HG03139 (cell line): ENCODE results near the gene COLQ.
"Not testable (repeated sequence)": the region's sequence is repeated elsewhere in the genome, so short reads cannot be mapped to it uniquely, and the experiment has no call there.

ENCODE experiments used
- ATAC-seq: cut with Tn5 transposase; IDR thresholded peaks from one replicate; pipeline ENCODE4 v1.9.1; 2021; ENCODE audit not compliant: unreplicated experiment

The COLQ gene

DNA sequence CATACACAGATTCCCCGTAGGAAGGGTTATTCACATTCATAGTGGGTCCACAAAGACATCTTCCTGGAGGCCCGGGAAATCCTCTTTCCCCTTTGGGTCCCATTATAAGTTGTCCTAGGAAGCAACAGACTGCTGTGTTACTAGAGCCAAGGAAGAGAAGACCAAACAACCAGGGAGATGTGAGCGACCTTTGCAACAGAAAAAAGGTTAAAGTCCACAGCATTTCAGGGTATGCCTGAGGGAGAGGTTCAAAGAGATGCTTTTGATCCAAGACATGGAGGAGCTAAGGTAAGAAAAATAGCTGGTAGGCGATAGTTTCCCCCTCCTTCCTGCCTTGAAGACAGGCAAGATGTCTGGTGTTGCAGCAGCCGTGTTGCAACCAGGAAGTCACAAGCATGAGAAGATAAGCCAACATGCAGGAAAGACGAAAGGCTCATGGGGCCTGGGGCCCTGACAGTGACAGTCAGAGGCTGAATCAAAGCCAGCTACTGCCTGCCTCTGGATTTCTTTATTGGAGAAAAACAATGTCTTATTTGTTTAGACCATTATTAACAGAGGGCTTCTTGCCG lies 63.2 kb downstream of the COLQ start:
- ATAC-seq: no peak

GRCh38 chr3:15456915-15457314 lies 64.6 kb downstream of the COLQ start:
- not testable (repeated sequence) for ATAC-seq

GRCh38 chr3:15456321-15456720 lies 65.2 kb downstream of the COLQ start:
- ATAC-seq: no peak

DNA sequence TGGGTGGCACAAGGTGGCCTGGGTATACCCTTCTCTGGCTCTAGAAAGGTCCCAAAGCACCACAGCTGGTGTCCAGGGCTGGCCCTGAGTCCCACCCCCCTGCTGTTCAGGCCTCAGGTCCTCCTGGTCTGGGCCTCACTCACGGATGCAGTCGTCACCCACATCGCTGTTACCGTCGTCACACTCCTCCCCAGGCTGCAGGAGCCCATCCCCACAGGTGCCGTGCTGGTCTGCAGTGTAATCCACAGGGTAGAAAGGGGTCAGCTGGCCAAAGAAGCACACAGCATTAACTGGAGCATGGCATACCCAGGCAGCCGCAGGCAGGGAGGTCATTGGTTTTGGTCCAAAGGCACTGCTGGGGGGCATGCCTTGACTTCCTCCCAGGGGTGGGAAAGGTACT lies 65.8 kb downstream of the COLQ start:
- ATAC-seq: no peak

GRCh38 chr3:15454965-15455364 lies 66.5 kb downstream of the COLQ start:
- ATAC-seq: no peak

DNA sequence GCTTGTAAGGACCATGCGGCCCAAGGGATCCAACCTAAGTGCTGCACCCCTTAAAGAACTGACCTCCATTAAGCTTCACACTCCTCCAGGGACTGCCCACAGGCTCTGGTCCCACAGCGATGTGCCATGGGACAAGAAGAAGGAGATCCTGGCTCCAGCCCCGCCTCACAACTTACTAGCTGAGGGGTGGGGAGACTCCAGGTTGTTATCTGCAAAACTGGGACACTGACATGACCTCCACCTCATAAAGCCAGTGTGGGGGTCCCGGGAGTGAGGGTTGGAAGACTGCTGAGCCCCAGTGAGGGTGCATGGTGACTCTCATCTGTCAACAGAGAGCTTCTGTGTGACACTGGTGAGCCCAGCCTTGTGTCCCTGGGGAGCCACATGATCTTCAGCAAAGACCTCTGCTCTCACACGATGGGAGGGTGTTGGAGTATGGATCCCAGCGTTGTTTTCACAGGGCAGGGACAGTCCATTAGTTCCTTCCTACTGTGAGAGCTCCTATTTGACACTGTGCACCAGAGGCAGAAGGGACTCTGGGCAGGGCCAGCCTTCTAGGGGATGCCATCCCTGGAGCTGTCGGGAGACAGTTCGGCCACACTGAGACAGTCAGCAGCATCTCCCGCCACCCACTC lies 67.4 kb downstream of the COLQ start:
- ATAC-seq: no peak

GRCh38 chr3:15453501-15453900 lies 68.0 kb downstream of the COLQ start:
- no peak for ATAC-seq

GRCh38 chr3:15452961-15453360 lies 68.5 kb downstream of the COLQ start:
- ATAC-seq: no peak

DNA sequence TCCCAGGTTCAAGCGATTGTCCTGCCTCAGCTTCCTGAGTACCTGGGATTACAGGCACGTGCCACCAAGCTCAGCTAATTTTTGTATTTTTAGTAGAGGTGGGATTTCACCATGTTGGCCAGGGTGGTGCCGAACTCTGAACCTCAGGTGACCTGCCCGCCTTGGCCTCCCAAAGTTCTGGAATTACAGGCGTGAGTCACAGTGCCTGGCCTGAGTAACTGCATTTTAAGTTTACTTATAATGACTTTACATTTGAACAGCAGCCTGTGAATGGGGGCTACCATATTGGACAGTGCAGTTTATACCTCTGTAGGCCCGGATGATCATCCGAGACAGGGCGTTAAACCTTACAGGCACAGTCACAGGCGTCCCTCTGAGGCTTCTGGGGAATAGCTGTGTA lies 69.3 kb downstream of the COLQ start:
- no peak for ATAC-seq

- no peak for ATAC-seq
Observed at GRCh38 chr3:15451216-15452113, 70.0 kb downstream of the COLQ start.

GRCh38 chr3:15450438-15451215 lies 70.9 kb downstream of the COLQ start:
- ATAC-seq: no peak

DNA sequence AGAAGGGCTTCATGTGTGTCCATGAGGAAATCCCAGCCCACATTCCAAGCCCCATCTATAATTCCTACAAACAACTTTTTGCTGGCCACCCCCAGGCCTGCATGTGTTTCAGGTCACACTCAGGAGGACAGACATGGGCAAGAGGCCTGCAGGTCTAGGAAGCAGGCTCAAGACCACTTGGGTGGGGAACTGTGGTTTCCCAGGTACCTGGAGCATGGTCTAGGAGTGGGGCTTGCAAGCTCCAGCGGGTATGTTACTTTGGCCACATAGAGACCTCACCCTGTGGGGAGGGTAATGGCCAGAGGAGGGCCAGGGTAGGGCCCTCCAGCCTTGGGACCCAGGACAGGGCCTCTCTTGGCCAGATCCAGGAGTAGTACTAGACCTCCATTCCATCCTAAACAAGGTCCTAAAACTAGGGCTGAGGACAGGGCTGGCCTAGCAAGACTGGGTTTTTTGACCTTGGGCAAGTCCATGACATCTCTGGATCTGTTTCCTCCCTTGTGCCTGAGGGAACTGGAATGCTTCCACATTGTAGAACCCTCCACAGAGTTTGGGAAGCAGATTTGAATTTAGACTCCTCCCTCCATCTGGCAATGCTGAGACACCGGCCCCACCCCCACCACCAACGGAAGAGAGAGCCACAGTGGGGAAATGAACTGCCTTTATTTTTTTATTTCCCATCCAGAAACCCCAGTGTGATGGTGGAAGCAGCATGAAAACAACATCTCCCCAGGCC lies 71.8 kb downstream of the COLQ start:
- ATAC-seq: no peak

- ATAC-seq: no peak
Observed at GRCh38 chr3:15443826-15444524, 77.5 kb downstream of the COLQ start.

- no peak for ATAC-seq
Observed at GRCh38 chr3:15440891-15441290, 80.6 kb downstream of the COLQ start.

DNA sequence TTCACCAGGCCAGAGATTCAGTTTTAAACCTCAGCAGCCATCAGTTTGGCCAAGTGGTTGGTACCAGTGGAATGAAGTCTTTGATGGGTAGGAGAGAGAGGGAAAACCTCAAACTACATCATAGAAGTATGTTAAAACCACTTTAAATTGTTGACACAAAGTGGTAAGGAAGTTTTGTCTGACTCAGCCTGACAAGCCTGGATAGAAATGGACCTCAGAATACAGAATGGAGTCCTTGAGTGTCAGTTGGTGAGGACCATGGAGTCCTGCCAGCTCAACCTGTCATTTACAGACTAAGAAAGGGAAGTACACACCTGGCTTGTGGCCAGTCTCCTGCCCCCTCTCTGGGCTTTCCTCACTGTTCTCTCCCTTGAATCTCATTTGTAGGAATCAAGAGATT lies 82.0 kb downstream of the COLQ start:
- no peak for ATAC-seq

- no peak for ATAC-seq
Observed at GRCh38 chr3:15438983-15439382, 82.5 kb downstream of the COLQ start.

- no peak for ATAC-seq
Observed at GRCh38 chr3:15436246-15436645, 85.3 kb downstream of the COLQ start.

DNA sequence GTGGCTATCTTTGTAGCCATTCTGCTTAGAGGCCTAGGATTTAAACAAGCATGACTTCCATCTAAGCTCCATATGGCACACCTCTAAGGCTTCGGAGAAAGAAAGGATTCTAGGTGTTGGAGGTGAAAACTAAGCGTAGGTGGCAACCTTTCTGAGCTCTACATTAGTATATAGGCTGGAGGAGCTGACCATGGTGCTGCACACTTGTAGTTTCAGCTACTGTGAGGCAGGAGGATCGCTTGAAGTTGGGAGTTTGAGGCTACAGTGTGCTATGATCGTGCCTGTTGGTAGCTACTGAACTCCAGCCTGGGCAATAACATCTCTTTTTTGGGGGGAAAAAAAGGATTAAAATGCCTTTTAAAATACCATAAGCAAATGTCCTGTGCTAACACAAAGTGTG lies 86.8 kb downstream of the COLQ start:
- no peak for ATAC-seq

- no peak for ATAC-seq
Observed at GRCh38 chr3:15433531-15433930, 88.0 kb downstream of the COLQ start.

DNA sequence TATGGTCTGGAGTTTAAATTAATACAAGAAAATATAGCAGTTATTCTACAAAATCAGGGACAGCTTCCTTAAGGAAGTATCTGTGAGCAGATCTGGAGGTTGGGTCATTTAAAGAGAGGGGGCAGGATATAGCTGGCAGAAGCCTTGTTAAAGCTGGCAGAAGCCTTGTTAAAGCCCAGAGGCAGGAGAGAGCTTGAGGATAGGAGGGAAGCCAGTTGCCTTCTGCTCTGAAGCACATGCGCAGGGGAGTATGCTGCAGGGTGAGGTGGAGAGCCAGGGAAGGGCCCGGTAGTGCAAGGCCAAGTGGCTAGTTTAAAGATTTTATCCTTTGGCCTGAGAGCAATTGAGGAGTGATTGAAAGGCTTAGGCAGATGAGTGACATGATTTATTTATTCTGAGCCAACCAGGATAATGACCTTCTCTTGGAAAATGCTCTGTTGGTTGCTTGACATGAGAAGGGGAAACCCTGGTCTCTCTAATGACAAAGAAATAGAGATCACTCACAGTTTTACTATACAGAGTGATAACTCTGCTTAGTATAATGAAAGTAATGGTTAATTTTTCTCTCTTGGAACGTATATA lies 90.2 kb downstream of the COLQ start:
- ATAC-seq: no peak
